HepG2 (cell line): ENCODE measurements around the gene SLC27A3. TPM values are rescaled to one million over a fixed set of nuclear protein-coding genes. Genes with fewer than 3 reads are reported as not detected.
A peak's percentile ranks its signal among the peaks of the same experiment; 100 is the strongest.

ENCODE experiments used
- BRD4 ChIP-seq: sonication (generic); formaldehyde crosslinking; IDR thresholded peaks from 2 replicates; pipeline ENCODE4 v1.4.0; 2020; ENCODE audit warnings: missing genetic modification reagents
- ETS1 ChIP-seq: sonication (generic); formaldehyde crosslinking; IDR thresholded peaks from 2 replicates; pipeline ENCODE4 v1.4.0; 2020; ENCODE audit warnings: missing genetic modification reagents
- IKZF5 ChIP-seq: IDR thresholded peaks from 2 replicates; pipeline ENCODE4 v1.6.1; 2018; ENCODE audit warnings: missing genetic modification reagents, mild to moderate bottlenecking, missing compliant biosample characterization
- KDM5B ChIP-seq: sonication (generic); formaldehyde crosslinking; IDR thresholded peaks from 2 replicates; pipeline ENCODE4 v1.4.0; 2020; ENCODE audit warnings: missing genetic modification reagents, mild to moderate bottlenecking, borderline replicate concordance
- MTA1 ChIP-seq: sonication (generic); formaldehyde crosslinking; IDR thresholded peaks from 2 replicates; pipeline ENCODE4 v1.4.0; 2020; ENCODE audit warnings: missing genetic modification reagents, mild to moderate bottlenecking, borderline replicate concordance
- MXD4 ChIP-seq: IDR thresholded peaks from 2 replicates; pipeline ENCODE4 v1.6.1; 2016; ENCODE audit warnings: mild to moderate bottlenecking, missing biosample characterization, missing genetic modification reagents
- RAD21 ChIP-seq: fragments of 450-650 bp; formaldehyde crosslinking; IDR thresholded peaks from 2 replicates; pipeline ENCODE4 v1.5.0; 2020; ENCODE audit warnings: mild to moderate bottlenecking
- RFXAP ChIP-seq: sonication (generic); formaldehyde crosslinking; IDR thresholded peaks from 2 replicates; pipeline ENCODE4 v1.4.0; 2020; ENCODE audit warnings: missing genetic modification reagents, borderline replicate concordance
- SPEN ChIP-seq: sonication (generic); formaldehyde crosslinking; IDR thresholded peaks from 2 replicates; pipeline ENCODE4 v1.5.1; 2020; ENCODE audit warnings: low read depth, mild to moderate bottlenecking, missing genetic modification reagents
- ZFP62 ChIP-seq: sonication (generic); formaldehyde crosslinking; IDR thresholded peaks from 2 replicates; pipeline ENCODE4 v1.4.0; 2020; ENCODE audit warnings: missing genetic modification reagents
- ZNF225 ChIP-seq: sonication (generic); formaldehyde crosslinking; IDR thresholded peaks from 2 replicates; pipeline ENCODE4 v1.4.0; 2020; ENCODE audit warnings: mild to moderate bottlenecking, missing genetic modification reagents
- ZNF329 ChIP-seq: sonication (generic); formaldehyde crosslinking; IDR thresholded peaks from 2 replicates; pipeline ENCODE4 v1.9.0; 2021; ENCODE audit warnings: low read depth, mild to moderate bottlenecking, missing genetic modification reagents
- ZNF574 ChIP-seq: sonication (generic); formaldehyde crosslinking; IDR thresholded peaks from 2 replicates; pipeline ENCODE4 v1.4.0; 2020; ENCODE audit warnings: missing genetic modification reagents
- polyA plus RNA-seq, 8 experiments: library from polyadenylated mRNA; depleted of rRNA in 3 of 8; stranded (reverse) in 7 of 8; unstranded in 1 of 8; fragments of >200 nt; fragmentation: Illumina TruSeq in 4 of 8; extraction: Trizol in 4 of 8; gene quantifications; 2 replicates each; pipeline versions ENCODE4 v1.2.1 to v1.2.3, GENCODE V29; 2011 to 2016; ENCODE audit warnings: low read depth in 4 of 8, missing spikeins in 1 of 8, mixed read lengths in 1 of 8; ENCODE audit not compliant: insufficient read depth in 1 of 8
- total RNA-seq, 5 experiments: library from RNA; depleted of rRNA; stranded (reverse); fragments of >200 nt; fragmentation: Illumina TruSeq; extraction: Trizol; gene quantifications; 2 replicates each; pipeline ENCODE4 v1.2.3, GENCODE V29; 2016; ENCODE audit warnings: low read depth in 1 of 5
- TF ChIP-seq, protein P1 (sequence below): sonication (generic); formaldehyde crosslinking; IDR thresholded peaks from 2 replicates; pipeline ENCODE4; 2020; ENCODE audit warnings: missing genetic modification reagents, mild to moderate bottlenecking, borderline replicate concordance
- TF ChIP-seq, protein P2 (sequence below): sonication (generic); formaldehyde crosslinking; IDR thresholded peaks from 2 replicates; pipeline ENCODE4 v1.8.0; 2022; ENCODE audit warnings: low read depth, missing genetic modification reagents

SLC27A3 gene
- total and polyA plus RNA-seq, 2 of the 13 experiments (the other 11 are each of a cell fraction or from before 2014, with no cell fraction given): 4.3 to 10.3 TPM

DNA sequence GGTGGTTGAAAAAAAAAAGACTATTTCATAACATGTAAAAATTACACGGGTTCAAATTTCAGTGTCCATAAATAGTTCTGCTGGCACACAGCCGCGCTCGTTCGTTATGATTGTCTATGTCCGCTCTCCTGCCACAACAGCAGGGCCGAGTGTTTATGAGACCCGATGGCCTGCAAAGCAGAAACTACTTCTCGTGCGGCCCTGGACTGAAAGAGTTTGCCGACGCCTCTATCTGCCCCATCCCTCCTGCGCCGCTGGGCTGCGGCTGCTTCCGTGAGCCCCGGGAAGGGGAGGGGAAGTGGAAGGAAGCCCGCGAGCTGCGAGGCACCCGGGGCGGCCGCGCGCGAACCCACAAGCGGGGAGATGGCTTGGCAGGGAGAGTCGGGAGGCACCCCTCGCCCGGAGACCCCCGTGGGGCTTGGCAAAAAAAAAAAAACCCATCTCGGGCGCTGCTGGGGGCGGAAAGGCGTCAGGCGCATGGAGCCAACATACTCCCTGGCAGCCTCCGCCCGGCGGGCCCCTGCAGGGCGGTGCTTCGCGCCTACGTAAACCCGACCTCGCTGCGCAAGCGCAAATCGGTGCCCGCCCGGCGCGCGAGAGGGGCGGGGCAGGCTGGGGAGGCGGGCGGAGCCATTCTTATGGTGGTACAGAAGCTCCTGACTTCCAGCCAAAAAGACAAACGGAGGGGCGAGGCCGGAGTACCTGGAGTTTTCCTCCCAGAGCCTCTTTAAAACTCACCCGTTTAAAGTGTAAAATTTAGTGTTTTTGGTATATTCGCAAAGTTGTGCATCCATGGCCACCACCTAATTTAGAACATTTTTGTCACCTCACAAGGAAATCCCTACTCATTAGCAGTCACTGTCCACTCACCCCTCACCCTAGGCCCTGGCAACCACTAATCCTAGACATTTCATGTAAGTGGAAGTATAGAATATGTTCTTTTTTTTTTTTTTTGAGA, 8.3 kb downstream of the SLC27A3 start (continued):
- TF ChIP-seq, protein P1, sequence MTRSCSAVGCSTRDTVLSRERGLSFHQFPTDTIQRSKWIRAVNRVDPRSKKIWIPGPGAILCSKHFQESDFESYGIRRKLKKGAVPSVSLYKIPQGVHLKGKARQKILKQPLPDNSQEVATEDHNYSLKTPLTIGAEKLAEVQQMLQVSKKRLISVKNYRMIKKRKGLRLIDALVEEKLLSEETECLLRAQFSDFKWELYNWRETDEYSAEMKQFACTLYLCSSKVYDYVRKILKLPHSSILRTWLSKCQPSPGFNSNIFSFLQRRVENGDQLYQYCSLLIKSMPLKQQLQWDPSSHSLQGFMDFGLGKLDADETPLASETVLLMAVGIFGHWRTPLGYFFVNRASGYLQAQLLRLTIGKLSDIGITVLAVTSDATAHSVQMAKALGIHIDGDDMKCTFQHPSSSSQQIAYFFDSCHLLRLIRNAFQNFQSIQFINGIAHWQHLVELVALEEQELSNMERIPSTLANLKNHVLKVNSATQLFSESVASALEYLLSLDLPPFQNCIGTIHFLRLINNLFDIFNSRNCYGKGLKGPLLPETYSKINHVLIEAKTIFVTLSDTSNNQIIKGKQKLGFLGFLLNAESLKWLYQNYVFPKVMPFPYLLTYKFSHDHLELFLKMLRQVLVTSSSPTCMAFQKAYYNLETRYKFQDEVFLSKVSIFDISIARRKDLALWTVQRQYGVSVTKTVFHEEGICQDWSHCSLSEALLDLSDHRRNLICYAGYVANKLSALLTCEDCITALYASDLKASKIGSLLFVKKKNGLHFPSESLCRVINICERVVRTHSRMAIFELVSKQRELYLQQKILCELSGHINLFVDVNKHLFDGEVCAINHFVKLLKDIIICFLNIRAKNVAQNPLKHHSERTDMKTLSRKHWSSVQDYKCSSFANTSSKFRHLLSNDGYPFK (CRISPR knock-in tag): peak; percentile 20; the same call in 1 of the 2 replicates
- TF ChIP-seq MTA1 (CRISPR knock-in tag) (peak; percentile 71; the same call in 1 of the 2 replicates), ZNF225 (CRISPR knock-in tag) (peak; percentile 75; the same call in 1 of the 2 replicates), ZNF329 (CRISPR knock-in tag) (0 out of 2 replicates have a peak, but pooled peaks have one; percentile 25), ZFP62 (CRISPR knock-in tag) (no peak), ETS1 (CRISPR knock-in tag) (no peak), RFXAP (CRISPR knock-in tag) (0 out of 2 replicates have a peak, but pooled peaks have one; percentile 31), MXD4 (CRISPR knock-in tag) (0 out of 2 replicates have a peak, but pooled peaks have one; percentile 27), RAD21 (CRISPR knock-in tag) (no peak), BRD4 (CRISPR knock-in tag) (0 out of 2 replicates have a peak, but pooled peaks have one; percentile 65), ZNF574 (CRISPR knock-in tag) (peak; percentile 59; the same call in 1 of the 2 replicates), KDM5B (peak; percentile 85; the same call in 1 of the 2 replicates), SPEN (peak; percentile 69), IKZF5 (CRISPR knock-in tag) (peak; percentile 19; the same call in 1 of the 2 replicates)
- TF ChIP-seq, protein P2, sequence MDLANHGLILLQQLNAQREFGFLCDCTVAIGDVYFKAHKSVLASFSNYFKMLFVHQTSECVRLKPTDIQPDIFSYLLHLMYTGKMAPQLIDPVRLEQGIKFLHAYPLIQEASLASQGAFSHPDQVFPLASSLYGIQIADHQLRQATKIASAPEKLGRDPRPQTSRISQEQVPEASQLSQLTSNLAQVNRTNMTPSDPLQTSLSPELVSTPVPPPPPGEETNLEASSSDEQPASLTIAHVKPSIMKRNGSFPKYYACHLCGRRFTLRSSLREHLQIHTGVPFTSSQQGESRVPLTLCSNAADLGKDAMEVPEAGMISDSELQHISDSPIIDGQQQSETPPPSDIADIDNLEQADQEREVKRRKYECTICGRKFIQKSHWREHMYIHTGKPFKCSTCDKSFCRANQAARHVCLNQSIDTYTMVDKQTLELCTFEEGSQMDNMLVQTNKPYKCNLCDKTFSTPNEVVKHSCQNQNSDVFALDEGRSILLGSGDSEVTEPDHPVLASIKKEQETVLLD (CRISPR knock-in tag): 0 out of 2 replicates have a peak, but pooled peaks have one; percentile 44
